GM18499 (cell line): ENCODE measurements around the gene FARP1.

Experiments used
- ATAC-seq: cut with Tn5 transposase; IDR thresholded peaks from one replicate; pipeline ENCODE4 v1.9.1; 2021; ENCODE audit warnings: moderate number of reproducible peaks; ENCODE audit not compliant: insufficient read depth, unreplicated experiment

FARP1 gene

GRCh38 chr13:98445340-98446233 is 302.7 kb downstream of the FARP1 start:
- ATAC-seq: peak; percentile 79

DNA sequence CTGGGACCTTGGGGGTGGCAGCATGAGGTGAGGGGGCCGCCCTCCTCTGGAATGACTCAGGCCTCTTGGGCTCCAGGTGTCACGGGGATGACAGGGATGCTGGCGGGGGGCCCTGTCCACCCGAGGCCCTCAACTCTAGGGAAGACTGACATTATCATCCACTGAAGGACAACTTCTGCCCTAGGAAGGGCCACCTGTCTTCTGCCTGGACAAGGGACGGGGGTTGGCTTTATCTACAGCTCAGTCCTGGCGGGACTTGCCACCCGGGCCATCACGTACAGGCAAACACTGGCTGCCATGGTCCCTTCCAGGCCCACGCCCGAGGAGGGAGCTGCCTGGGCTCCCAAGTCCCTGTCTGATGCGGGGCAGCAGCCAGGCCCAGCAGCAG is 303.3 kb downstream of the FARP1 start:
- ATAC-seq: no peak

- no peak for ATAC-seq
Observed at GRCh38 chr13:98447130-98447529, 304.2 kb downstream of the FARP1 start.

DNA sequence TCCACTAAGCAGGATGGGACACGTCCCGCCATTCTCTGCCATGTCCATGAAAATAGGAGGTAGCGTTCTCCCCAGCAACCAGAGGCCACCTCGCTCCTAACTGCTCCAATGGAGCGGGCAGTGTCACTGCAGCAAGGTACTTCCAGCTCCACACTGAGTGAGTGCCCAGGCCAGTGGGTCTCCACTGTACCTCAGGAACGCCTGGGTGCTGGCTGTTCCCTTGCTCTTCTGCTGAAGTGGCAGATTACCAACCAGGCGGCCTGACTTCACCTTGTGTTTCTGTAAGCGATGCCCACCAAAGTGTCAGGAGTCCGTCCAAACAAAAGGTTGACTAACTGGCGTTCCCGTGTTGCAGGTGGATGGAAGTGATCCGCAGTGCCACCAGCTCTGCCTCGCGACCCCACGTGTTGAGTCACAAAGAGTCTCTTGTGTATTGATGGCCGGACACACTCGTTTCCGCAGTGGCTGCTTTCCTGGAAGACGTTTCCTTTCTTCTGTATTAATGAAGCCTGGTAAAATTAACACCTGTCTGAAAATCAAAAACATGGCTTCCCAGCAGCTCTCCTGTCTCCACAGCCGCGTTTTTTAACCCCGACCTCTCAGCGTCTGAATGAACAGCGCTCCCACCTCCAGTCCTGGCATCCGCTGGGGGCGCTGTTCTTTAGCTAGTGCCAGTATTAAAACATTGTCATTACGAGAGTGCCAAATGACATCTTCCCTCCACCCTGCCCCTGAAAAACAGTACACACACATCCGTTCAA is 305.2 kb downstream of the FARP1 start:
- no peak for ATAC-seq

GRCh38 chr13:98448642-98448928 is 305.7 kb downstream of the FARP1 start:
- ATAC-seq: no peak

GRCh38 chr13:98449273-98449672 is 306.4 kb downstream of the FARP1 start:
- no peak for ATAC-seq

DNA sequence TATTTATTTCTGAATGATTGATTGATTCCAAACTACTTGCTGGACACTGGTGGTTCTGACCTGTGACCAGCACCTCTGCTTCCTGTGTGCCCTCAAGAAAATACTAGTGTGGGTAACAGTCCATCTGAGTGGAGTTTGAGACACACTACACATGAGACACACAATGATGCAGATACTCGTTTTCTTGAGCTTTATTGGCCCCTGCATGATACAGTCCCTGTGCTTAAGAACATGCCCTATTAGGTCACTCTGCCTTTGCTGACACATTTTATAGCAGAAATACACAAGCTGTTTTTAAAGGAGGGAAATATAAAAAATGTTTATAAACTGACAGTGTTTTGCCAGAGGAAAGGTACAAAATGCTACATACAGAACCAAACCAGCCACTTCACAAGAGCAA is 307.1 kb downstream of the FARP1 start:
- ATAC-seq: no peak

- no peak for ATAC-seq
Observed at GRCh38 chr13:98450539-98451111, 307.7 kb downstream of the FARP1 start.

DNA sequence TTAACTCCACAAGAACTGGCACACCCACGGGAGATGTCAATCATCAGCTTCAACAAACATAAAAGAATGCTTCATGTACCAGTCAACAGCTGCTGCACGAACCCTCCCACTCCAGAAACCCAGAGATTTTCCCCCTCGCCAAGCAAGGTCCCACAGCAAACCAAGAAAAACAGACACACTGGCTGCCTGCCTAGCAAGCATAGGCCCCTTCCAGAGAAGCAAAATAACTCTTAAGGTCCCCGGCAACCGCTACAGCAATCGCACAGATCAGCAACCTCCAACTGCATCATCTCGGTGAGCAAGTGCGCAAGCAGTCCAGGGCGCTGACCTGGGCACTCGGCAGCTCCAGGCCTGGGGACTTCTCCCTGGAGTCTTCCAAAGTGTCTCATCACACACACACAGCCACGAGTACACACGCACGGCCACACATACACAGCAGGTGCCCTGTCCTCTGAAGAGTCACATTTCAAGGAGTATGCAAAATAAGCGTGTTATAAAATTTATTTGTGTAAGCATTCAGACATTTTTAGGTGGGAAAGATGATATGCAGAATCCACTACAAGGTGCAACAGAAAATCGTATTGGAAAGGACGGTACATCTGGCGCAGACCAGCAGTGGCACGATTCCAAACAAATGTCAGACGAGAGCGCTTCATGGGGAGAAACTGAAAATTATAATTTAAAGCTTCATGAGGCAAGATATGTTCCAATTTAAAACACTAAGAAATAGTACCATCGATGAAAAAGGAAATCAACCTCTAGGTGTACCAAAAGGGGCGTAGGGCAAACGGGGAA is 309.0 kb downstream of the FARP1 start:
- ATAC-seq: no peak

DNA sequence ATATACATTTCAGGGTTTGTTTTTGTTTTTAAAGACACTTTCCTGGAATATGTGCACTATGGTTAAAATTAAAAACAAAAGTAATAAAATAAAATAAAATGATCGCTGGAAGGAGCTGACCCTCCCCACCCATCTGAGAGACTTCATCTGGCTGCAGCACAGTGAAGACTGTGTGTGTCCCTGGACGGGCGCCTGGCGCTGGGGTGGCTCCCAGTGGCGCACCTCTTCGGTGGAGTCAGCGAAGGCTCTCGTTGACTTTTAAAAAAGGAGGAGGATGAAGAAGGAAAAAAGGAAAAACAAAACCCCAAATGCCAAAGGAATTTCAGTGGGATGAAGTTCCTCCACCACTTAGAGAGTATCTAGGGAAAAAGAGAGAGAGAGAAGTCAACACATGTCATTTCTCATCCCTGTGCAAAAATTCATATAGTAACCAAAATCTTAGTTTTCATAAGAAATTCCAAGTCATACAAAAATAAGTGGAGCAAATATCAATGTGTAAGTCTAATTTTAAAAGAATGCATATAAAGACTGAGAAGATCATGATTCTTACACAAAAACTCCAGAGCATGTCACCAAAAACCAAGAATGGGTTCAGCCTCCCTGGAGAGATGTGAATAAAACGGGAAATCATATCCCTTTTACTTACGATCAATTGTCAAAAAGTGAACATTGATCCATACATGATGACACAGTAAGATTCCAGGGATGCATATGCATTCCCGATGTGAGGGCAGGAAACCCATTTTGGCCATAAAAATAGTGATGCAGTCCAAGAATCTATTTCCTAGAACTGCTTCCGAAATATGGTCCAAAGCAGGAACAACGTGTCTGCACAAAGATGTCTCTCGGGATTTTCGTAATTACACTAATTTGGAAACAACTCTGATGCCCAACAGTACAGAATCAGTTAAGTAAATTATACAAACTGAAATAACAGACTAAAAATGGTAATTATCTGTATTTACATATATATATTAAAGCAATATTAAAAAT is 310.3 kb downstream of the FARP1 start:
- no peak for ATAC-seq

DNA sequence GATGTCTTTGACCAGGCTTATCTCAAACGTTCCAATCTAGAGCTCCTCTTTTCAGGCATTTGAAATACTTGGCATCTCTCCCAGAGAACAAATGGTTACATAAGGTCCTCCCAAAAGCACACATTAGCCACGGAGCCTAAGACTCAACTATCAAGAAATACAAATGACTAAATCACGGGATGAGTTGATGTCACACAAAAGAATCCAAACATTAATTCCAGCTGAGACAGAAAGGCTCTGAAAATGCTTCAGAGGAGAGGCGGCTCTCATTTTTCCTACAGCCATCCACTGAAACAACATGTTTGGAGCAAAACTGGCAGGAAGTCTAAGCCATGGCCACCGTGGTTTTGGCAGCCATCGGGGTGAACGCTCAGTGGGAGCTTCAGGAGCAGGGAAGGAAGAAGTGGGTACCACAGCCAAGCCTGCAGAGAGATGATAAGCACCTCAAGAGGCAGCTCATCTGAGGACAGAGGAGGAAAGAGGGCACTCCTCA is 311.5 kb downstream of the FARP1 start:
- no peak for ATAC-seq

- ATAC-seq: no peak
Observed at GRCh38 chr13:98456413-98456845, 313.5 kb downstream of the FARP1 start.

DNA sequence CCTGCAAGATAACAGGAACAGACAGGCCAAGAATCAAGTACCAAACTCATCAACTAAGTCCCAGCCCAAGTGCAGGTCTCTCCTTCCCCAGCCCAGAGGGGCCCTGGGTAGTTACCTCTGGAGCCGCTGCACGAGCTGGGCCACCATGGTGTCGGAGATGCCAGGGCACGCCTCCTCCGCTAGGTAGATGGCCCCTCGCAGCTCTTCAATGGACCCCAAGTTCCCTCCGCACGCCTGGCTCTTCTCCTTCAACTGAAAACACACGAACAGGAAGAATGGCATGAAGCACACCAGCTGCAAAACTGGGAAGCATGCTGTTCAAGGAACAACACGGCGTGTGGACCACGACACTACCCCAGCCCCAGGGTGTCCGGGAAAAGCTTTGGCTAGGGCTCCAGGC is 314.2 kb downstream of the FARP1 start:
- no peak for ATAC-seq

DNA sequence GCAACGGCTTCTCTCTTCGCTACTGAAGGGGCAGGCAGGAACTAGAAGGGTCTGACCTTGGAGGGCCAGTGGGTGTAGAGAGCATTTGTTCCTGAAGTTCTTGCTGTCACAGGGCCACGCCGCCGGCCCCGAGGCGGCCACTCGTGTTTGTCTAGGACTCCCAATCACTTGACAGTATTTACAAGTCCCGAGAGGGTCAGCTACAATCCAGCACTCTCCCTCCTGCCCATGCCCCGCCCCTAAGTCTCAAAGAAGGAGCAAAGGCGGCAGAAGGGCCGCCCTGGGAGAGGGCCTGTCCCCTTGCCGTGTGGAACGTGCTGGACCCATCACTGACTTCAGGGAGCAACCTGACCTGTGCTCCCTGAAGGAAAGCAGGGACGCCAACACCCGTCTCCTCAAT is 315.5 kb downstream of the FARP1 start:
- no peak for ATAC-seq

DNA sequence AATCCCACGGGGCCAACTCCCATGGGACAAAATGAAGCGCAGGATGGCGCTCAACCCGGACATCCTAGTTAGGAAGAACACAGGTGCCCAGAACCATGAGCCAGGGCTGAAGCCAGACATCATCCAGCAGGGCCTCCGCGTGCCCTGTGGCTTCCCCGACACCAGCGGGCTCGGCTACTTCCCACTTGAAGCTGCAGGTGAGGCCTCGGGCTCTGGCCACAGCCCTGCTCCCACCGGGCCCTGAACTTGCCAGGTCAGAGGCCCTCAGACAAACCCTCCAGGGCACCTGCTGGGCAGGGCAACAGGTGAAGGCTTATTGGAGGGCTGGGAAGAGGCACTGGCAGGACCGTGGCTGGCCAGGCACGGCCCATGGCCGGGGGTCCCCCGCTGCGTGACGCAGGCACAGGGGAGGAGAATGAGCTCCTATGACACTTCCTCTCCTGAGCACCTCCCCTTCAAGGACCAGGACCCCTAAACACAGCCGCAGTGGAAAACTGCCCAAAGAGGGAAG is 316.3 kb downstream of the FARP1 start:
- ATAC-seq: no peak

DNA sequence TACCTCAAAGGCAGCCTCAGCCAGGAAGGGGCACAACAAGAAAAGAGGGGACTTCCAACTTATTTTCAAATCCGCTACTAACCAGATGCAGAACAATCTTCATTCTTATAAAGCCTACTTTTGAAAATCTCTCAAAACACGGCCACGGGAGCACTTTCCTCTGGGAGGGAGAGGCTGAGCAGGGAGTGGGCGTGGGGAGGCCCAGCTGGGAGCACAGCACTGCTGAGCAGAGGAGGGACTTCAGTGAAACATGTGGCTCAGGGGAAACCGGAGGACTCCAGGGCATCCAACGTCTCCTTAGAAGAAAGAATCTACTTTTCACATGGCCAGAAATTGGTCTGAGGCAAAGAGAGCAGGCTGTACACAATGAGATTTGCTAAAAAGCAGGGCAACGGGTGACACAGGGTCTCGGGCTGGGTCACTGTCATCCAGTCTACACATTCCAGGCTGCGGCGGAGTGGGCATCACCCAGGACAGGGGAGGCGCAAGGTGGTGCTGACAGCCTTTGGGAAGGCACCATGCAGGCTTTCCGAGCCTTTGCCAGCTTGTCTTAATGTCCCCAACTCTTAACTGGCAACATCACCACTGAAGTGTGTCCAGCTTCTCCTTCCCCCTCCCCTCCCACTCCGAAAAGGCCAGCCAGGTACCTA is 317.0 kb downstream of the FARP1 start:
- no peak for ATAC-seq

GRCh38 chr13:98460516-98460915 is 317.6 kb downstream of the FARP1 start:
- ATAC-seq: no peak

DNA sequence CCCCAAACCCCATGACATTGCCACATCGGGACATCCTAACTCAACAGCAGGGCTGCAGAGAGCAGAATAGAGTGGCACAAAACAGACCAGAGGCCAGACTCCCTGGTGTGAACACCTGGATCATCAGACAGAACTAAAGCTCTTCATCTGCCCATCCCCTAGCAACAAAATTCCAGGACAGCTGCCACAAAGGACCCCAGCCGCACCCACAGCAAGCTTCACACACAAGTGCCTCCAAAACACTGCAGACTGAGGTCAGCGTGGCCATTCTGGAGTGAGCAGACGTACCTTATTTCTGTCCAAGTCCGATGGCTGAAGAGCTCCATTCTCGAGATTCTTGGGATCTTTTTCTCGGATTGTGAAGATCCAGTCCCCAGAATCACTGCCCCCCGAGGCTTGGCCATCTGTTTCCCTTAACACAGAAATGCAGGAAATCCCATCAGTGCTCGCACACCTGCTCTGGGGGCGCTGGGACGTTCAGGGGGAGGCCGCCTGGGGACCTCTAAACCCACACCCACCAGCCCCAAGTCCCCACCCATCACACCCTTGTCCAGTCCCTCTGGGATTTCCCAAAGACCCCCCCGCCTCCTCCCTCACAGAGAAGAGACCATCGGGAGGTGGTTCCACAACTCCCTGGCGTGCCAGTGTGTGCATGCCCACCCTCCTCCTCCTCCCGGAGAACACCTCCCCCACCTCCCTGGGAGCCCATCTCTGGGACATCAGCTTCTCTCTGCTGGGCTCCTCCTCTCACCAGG is 318.8 kb downstream of the FARP1 start:
- no peak for ATAC-seq
